ENCODE data around the gene ZNF408.

The ZNF408 gene

GRCh38 chr11:46743043-46743442 is 42.2 kb downstream of the ZNF408 start:
- H3K27ac ChIP-seq = no peak overlapping the region
- no peak for TF ChIP-seq ZFX (IDR thresholded peaks at IDR 0.05; ENCODE audit: borderline replicate concordance)
- TF ChIP-seq CTCF (IDR thresholded peaks at IDR 0.05) = no peak

DNA sequence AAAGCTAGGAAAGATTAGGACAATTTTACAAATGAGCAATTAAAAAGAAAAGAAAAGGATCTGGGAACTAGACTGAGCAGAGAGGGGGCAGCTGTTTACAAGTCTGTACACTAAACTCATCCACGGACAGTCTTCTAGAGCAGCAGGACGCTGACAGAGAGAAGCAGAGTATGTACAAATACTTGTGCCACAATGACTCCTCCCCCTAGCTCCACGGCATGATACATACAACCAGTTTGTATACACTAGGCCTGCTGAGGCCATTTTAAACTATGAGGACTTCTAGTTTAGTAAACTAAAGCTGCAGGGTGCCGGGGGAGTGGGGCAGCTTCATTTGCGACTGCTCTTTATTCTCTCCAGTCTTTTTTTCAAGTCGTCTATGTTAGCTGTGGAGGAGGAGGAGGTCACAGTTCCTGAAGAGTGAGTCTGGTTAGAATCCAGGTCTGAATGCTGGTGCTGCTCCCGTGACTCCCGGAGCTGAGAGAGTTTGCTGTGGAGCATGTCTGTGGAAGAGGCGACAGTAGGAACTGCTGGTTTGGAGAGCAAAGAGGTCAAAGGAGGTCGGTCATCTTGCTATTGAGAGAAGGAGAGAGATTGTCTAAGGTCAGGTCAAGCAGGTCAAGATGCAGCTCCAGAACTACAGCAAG is 43.0 kb downstream of the ZNF408 start:
- TF ChIP-seq CTCF (IDR thresholded peaks at IDR 0.05) (no peak), ZFX (IDR thresholded peaks at IDR 0.05; ENCODE audit: borderline replicate concordance) (no peak)
- H3K27ac ChIP-seq = no peak overlapping the region

DNA sequence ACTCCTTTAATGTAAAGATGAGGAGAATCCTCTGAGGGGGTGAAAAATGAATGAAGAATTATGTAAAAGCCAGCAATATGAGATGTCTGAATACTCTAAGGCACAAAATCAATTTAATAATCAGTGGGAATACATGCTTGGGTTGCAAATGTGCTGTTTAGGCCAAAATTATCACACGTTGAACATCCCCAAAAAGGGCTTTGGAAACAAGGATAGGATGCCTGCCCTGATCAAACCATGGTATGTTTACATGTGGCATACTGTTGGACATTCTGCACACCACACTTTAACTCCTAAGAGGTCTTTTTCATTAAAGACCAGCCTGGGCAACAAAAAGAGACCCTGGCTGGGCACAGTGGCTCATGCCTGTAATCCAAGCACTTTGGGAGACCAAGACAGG is 44.5 kb downstream of the ZNF408 start:
- TF ChIP-seq CTCF (IDR thresholded peaks at IDR 0.05) = no peak
- TF ChIP-seq ZFX (IDR thresholded peaks at IDR 0.05; ENCODE audit: borderline replicate concordance) = no peak
- no peak overlapping the region for H3K27ac ChIP-seq

GRCh38 chr11:46745995-46746394 is 45.2 kb downstream of the ZNF408 start:
- no peak overlapping the region for H3K27ac ChIP-seq
- no peak for TF ChIP-seq ZFX (IDR thresholded peaks at IDR 0.05; ENCODE audit: borderline replicate concordance)
- no peak for TF ChIP-seq CTCF (IDR thresholded peaks at IDR 0.05)

DNA sequence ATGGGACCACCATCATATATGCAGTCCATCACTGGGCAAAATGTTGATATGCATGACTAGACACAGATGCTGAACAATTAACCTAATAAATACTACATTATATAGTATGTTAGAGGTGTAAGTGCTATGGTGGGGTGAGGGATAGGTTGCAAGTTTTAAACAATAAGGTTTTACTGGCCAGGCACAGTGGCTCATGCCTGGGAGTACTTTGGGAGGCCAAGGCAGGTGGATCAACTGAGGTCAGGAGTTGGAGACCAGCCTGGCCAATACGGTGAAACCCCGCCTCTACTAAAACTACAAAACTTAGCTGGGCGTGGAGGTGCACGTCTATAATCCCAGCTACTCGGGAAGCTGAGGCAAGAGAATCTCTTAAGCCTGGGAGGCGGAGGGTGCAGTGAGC is 46.3 kb downstream of the ZNF408 start:
- H3K27ac ChIP-seq = no peak overlapping the region
- no peak for TF ChIP-seq CTCF (IDR thresholded peaks at IDR 0.05)
- no peak for TF ChIP-seq ZFX (IDR thresholded peaks at IDR 0.05; ENCODE audit: borderline replicate concordance)

All from 22Rv1 (cell line).